ENCODE results near the gene GRID2. TPM values are rescaled to one million over a fixed set of nuclear protein-coding genes. Genes with fewer than 3 reads are reported as not detected.

The GRID2 gene
- total RNA-seq, 6 experiments from 2014 or later = not detected

DNA sequence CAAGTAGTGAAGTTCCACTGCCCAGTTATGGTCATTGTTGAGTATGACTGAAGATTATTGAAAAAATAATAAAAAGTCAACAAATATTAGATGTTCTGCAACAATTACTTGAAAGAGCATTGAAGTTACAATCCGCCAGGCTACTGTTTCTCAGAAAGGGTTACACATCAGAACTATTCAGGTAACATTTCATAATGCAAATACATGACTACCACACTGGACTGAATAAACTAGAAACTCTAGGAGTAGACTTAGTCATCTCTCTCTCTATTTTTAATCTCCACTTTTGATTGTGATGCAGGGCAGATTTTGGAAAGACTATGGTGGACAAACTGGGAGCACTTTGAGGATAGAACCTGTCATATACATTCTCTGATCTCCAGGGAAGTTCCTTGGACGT, 776.5 kb downstream of the GRID2 start:
- Histone ChIP-seq H3K9me3 (no peaks in the 10 kb centered on the region), H3K4me3 (no peak overlapping the region), H3K27me3 (no peaks in the 10 kb centered on the region), H3K27ac (no peak overlapping the region), H3K36me3 (no peaks in the 10 kb centered on the region), H3K4me1 (no peaks in the 10 kb centered on the region)
- intact Hi-C loops (cut with DNase I) = no loop called here
- 56% methylated on average over 2 of the region's 2 CpGs for WGBS (ENCODE audit: insufficient coverage, low coverage, low lambda C conversion rate, missing lambda C conversion rate)
- no peak for ATAC-seq
- TF ChIP-seq POLR2A (IDR thresholded peaks at IDR 0.05) = no peak
- TF ChIP-seq, protein P1, sequence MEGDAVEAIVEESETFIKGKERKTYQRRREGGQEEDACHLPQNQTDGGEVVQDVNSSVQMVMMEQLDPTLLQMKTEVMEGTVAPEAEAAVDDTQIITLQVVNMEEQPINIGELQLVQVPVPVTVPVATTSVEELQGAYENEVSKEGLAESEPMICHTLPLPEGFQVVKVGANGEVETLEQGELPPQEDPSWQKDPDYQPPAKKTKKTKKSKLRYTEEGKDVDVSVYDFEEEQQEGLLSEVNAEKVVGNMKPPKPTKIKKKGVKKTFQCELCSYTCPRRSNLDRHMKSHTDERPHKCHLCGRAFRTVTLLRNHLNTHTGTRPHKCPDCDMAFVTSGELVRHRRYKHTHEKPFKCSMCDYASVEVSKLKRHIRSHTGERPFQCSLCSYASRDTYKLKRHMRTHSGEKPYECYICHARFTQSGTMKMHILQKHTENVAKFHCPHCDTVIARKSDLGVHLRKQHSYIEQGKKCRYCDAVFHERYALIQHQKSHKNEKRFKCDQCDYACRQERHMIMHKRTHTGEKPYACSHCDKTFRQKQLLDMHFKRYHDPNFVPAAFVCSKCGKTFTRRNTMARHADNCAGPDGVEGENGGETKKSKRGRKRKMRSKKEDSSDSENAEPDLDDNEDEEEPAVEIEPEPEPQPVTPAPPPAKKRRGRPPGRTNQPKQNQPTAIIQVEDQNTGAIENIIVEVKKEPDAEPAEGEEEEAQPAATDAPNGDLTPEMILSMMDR (IDR thresholded peaks at IDR 0.05) = no peak
- no peak for DNase-seq

DNA sequence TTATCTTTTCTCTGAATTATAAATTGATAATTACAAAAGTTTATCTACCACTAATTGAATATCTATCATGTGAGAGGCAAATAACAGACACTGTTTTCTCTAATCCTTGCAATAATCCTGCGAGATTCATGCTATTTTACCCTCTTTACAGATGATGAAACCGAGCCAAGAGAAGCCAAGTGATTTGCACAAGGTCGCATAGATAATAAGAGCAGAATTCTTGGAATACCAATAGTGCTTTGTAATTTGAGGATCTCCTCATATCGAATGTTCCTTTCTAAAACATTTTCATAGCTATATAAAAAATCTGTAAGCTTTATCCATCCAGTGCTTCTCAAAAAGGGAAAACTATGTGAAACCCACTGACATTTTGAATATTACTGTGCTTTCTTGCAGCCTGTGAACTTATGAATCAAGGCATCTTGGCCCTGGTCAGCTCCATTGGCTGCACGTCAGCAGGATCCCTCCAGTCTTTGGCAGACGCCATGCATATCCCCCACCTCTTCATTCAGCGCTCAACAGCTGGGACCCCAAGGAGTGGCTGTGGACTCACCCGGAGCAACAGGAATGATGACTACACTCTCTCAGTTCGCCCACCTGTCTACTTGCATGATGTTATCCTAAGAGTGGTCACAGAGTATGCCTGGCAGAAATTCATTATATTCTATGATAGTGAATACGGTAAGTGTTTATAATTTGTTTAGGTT, 781.0 kb downstream of the GRID2 start:
- intact Hi-C loops (cut with DNase I) = no loop called here
- no peak for ATAC-seq
- H3K9me3 ChIP-seq = no peaks in the 10 kb centered on the region
- no peaks in the 10 kb centered on the region for H3K27me3 ChIP-seq
- H3K4me1 ChIP-seq = peaks cover 0 to 17% (median 2%) of the 10 kb centered on the region in 4 donors
- H3K4me3 ChIP-seq = no peak overlapping the region
- DNase-seq = no peak
- H3K36me3 ChIP-seq = no peaks in the 10 kb centered on the region
- TF ChIP-seq POLR2A (IDR thresholded peaks at IDR 0.05) = no peak
- TF ChIP-seq, protein P1 (IDR thresholded peaks at IDR 0.05) = no peak
- WGBS (ENCODE audit: insufficient coverage, low coverage, low lambda C conversion rate, missing lambda C conversion rate) = 61% methylated on average over 8 of the region's 10 CpGs
- H3K27ac ChIP-seq = no peak overlapping the region

DNA sequence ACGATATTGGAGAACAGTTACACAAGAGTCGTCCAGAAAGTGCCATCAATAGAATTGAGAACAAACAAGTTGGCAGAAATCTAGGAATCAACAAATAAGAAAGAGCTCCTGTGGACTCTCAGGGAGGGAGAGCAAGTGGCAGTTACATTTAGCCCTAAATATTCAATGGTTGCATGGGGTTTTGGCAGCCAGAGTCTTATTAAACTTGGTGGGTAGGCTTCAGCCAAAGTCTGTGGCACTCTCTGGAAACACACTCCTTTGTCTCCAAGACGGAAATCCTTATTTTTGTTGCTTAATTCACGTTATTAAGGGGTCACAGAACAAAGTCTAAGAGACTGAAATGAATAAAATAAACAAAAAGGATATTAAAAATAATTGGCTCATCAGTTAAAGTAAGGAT, 782.6 kb downstream of the GRID2 start:
- 17% methylated on average over 4 of the region's 4 CpGs for WGBS (ENCODE audit: insufficient coverage, low coverage, low lambda C conversion rate, missing lambda C conversion rate)
- TF ChIP-seq POLR2A (IDR thresholded peaks at IDR 0.05) = no peak
- TF ChIP-seq, protein P1 (IDR thresholded peaks at IDR 0.05) = no peak
- peak in 1 of 4 donors; percentile 46 for ATAC-seq

DNA sequence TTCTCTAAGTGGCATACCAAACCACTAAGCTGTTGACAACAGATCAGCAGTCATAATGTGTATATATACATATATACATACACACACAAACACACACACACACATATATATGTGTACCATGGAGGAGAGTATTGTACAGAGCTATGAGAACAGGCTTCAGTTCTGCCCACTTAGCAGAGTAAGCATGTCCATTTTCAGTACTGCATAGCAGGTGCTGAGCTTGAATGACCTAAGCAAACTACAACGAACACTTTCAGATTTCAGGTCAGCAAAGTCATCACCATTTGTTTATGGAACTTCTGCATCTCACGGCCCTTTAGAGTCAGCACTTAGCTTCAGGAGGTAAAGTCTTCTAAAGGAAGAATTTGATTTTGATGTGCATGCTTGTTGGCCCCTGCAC, 789.0 kb downstream of the GRID2 start:
- Histone ChIP-seq H3K4me3 (no peak overlapping the region), H3K27me3 (no peaks in the 10 kb centered on the region), H3K27ac (no peak overlapping the region), H3K4me1 (peaks cover 0 to 13% (median 2%) of the 10 kb centered on the region in 4 donors), H3K36me3 (no peaks in the 10 kb centered on the region), H3K9me3 (no peaks in the 10 kb centered on the region)
- DNase-seq = no peak
- ATAC-seq = no peak
- intact Hi-C loops (cut with DNase I) = no loop called here
- 71% methylated on average over 2 of the region's 2 CpGs for WGBS (ENCODE audit: insufficient coverage, low coverage, low lambda C conversion rate, missing lambda C conversion rate)
- TF ChIP-seq POLR2A (IDR thresholded peaks at IDR 0.05) = no peak
- TF ChIP-seq, protein P1 (IDR thresholded peaks at IDR 0.05) = no peak

More for the DNA sequence above, 782.6 kb downstream of the GRID2 start:
- Histone ChIP-seq H3K9me3 (no peaks in the 10 kb centered on the region), H3K36me3 (no peaks in the 10 kb centered on the region), H3K27ac (no peak overlapping the region), H3K27me3 (no peaks in the 10 kb centered on the region), H3K4me3 (no peak overlapping the region), H3K4me1 (peaks cover 0 to 17% (median 2%) of the 10 kb centered on the region in 4 donors)
- intact Hi-C loops (cut with DNase I) = no loop called here
- DNase-seq = no peak
